Large intestine (tissue), 3 donors: ENCODE results near the gene DPP10. TPM values are rescaled to one million over a fixed set of nuclear protein-coding genes. Genes with fewer than 3 reads are reported as not detected.

Source experiments
- DNase-seq, 2 donors: peaks; one replicate each; pipeline versions ENCODE4 v3.0.0 to v3.0.0-alpha.2; 2013
- H3K27ac ChIP-seq: one replicate; pipeline ENCODE4 v1.5.1; 2013; ENCODE audit warnings: low read length
- H3K27me3 ChIP-seq: 2 replicates; pipeline ENCODE4 v1.6.1; 2013; ENCODE audit warnings: low read length; ENCODE audit not compliant: control insufficient read depth, insufficient read depth
- H3K36me3 ChIP-seq: 2 replicates; pipeline ENCODE4 v1.6.1; 2013; ENCODE audit warnings: low read length; ENCODE audit not compliant: control insufficient read depth, insufficient read depth
- H3K4me1 ChIP-seq: one replicate; pipeline ENCODE4 v1.6.1; 2013; ENCODE audit warnings: low read length; ENCODE audit not compliant: control insufficient read depth, insufficient read depth
- H3K4me3 ChIP-seq: one replicate; pipeline ENCODE4 v1.5.1; 2013; ENCODE audit warnings: low read length
- H3K9me3 ChIP-seq: one replicate; pipeline ENCODE4 v1.6.1; 2013; ENCODE audit warnings: mild to moderate bottlenecking, low read depth, low read length, moderate library complexity; ENCODE audit not compliant: control insufficient read depth
- WGBS: methylation state at CpG from one replicate; pipeline ENCODE4 v1.1.5; 2013; ENCODE audit warnings: low lambda C conversion rate; ENCODE audit not compliant: insufficient coverage; 5-methylcytosine and 5-hydroxymethylcytosine counted together
- polyA plus RNA-seq: library from polyadenylated mRNA; unstranded; fragments of 120-200 nt; gene quantifications from one replicate; pipeline ENCODE4 v1.2.1, GENCODE V29; 2013

Gene DPP10
- polyA plus RNA-seq, 1 donor: 17.3 TPM

DNA sequence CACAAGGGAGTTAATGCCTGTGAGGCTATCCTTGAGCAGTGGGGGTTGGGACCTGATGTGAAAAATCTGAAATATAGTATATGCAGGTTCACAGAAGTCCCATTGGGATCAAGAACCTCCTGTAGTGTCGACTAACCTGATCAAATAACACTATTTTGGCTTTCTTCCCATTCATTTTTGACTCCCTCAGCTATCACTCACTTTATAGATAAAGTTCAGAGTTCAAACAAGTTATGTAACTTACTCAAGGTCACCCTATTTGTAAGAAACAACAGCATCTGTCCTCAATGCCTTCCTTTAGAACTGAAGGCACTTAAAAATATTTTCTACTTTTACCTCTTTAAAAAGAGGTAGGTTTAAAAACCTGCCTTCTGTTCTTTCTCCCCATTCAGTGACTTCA lies 341.6 kb downstream of the DPP10 start:
- Histone ChIP-seq H3K27ac (no peak overlapping the region), H3K4me3 (no peak overlapping the region), H3K9me3 (no peaks in the 10 kb centered on the region), H3K4me1 (no peaks in the 10 kb centered on the region), H3K36me3 (no peaks in the 10 kb centered on the region), H3K27me3 (no peaks in the 10 kb centered on the region)
- DNase-seq: no peak
- WGBS: no CpG with 5 or more reads among the region's 1 CpG

DNA sequence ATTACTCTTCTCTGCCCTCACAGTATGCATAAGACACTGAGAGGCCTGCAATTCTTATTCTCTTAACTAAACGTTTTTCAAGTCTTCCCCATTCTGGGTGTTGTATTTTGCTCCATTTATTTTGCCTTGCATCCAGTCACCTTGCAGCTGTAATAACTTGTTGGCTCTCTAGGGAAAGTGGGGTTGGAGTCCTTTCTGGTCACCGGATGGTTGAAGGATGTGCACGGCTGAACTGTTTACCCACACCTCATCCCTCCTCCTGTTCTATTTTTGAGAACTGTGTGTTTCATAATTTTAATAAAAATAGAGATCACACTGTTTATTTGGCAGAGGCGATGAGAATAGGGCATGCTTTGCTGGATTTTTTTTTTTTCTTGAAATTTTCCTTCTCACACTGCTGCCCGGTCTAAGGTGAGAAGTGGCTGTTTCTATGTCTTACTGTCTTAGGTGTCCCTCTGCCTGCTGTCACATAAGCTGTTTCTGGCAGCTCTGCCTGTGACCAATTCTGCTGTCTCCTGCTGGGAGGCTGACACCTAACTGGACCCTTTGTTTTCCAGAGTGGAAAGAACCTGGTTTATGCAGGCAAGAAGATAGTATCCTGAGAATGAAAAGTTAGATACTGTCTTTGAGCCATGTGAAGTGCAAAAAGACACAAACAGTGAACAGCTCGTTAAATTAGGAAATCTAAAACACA lies 342.6 kb downstream of the DPP10 start:
- DNase-seq: no peak
- H3K36me3 ChIP-seq: no peaks in the 10 kb centered on the region
- H3K27ac ChIP-seq: no peak overlapping the region
- no peaks in the 10 kb centered on the region for H3K4me1 ChIP-seq
- H3K27me3 ChIP-seq: no peaks in the 10 kb centered on the region
- WGBS: 62% methylated on average over 3 of the region's 6 CpGs
- H3K4me3 ChIP-seq: no peak overlapping the region
- H3K9me3 ChIP-seq: no peaks in the 10 kb centered on the region

DNA sequence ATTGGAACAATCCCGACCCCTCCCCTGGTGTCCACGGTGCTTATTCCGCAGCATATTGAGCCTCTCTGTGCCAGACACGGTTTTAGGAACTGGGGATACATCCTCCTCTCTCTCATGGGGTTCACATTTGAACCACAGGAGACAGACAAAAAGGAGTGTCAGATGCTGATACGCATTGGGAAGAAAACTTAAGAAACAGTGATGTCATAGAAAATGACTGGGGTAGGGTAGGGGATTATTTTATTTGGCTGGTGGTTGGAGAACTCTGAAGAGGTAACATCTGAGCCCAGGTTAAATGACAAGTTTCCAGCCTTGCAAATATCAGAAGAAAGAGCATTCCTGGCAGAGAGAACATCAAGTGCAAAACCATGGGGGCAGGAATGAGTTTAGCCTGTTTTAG lies 344.5 kb downstream of the DPP10 start:
- H3K27ac ChIP-seq: no peak overlapping the region
- 100% methylated on average over 1 of the region's 5 CpGs for WGBS
- H3K4me3 ChIP-seq: no peak overlapping the region
- H3K4me1 ChIP-seq: no peaks in the 10 kb centered on the region
- no peaks in the 10 kb centered on the region for H3K27me3 ChIP-seq
- H3K36me3 ChIP-seq: no peaks in the 10 kb centered on the region
- DNase-seq: no peak
- H3K9me3 ChIP-seq: no peaks in the 10 kb centered on the region

- Histone ChIP-seq H3K4me1 (no peaks in the 10 kb centered on the region), H3K36me3 (no peaks in the 10 kb centered on the region), H3K27me3 (no peaks in the 10 kb centered on the region), H3K4me3 (no peak overlapping the region), H3K27ac (no peak overlapping the region), H3K9me3 (no peaks in the 10 kb centered on the region)
- 83% methylated on average over 1 of the region's 3 CpGs for WGBS
- no peak for DNase-seq
These were observed 345.0 kb downstream of the DPP10 start for GRCh38 chr2:114787486-114787885.

DNA sequence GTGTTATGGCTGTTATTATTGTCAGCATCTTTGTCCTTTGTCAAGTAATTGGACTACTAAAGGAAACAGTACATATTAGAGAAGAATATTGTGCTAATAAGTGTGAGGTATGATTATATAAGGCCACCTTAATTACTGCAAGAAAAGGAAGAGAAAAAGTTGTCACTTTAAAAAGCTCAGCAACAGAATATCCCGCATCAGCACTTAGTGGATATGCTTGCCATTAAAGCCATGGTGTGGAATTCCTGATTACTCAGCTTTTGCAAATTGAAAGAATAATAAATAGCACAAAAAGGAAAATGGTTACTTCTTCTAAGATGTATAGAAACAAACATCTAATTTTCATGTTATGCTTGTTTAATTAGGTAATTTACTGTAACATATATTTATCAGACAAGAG lies 347.5 kb downstream of the DPP10 start:
- H3K4me3 ChIP-seq: no peak overlapping the region
- no peak overlapping the region for H3K27ac ChIP-seq
- no peaks in the 10 kb centered on the region for H3K9me3 ChIP-seq
- 100% methylated on average over 1 of the region's 1 CpG for WGBS
- no peaks in the 10 kb centered on the region for H3K36me3 ChIP-seq
- no peaks in the 10 kb centered on the region for H3K27me3 ChIP-seq
- DNase-seq: no peak
- H3K4me1 ChIP-seq: no peaks in the 10 kb centered on the region

DNA sequence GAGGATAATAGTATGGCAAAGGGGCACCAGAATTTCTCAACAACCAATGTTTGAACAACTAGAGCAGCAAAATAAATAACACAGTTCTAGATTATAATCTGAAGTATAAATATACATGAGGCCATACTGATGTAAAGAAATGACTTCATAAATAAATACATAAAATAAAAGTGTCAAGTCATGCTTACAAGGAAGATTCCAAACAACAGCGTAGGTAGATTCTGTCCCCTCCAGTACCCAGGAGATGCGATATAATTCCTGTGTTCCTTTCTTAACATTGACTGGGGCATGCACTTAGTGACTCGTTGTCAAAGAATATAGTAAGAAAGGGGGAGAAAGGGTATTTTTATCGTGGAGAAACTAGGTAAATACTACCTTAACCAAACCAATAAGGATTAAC lies 355.1 kb downstream of the DPP10 start:
- H3K9me3 ChIP-seq: no peaks in the 10 kb centered on the region
- DNase-seq: no peak
- H3K4me1 ChIP-seq: no peaks in the 10 kb centered on the region
- no CpG with 5 or more reads among the region's 4 CpGs for WGBS
- H3K4me3 ChIP-seq: no peak overlapping the region
- no peaks in the 10 kb centered on the region for H3K36me3 ChIP-seq
- no peak overlapping the region for H3K27ac ChIP-seq
- no peaks in the 10 kb centered on the region for H3K27me3 ChIP-seq

DNA sequence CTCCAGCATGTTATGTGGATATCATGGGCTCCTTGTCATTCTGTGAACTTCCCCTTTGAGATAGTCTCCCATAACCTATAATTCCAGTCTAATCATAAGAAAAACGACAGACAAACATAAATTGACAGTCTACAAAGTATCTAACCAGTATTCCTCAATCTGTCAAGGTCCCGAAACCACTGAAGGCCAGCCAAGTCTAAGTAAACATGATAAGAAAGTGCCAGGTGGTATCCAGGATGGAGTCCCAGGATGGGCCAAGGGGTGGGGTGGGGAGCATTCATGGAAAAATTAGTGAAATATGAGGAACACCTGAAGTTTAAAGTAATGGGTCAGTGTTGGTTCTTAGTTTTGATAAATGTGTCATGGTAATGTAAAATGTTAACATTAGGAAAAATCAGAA lies 355.5 kb downstream of the DPP10 start:
- no CpG with 5 or more reads among the region's 2 CpGs for WGBS
- no peak overlapping the region for H3K27ac ChIP-seq
- DNase-seq: no peak
- no peaks in the 10 kb centered on the region for H3K4me1 ChIP-seq
- H3K36me3 ChIP-seq: no peaks in the 10 kb centered on the region
- H3K9me3 ChIP-seq: no peaks in the 10 kb centered on the region
- H3K27me3 ChIP-seq: no peaks in the 10 kb centered on the region
- H3K4me3 ChIP-seq: no peak overlapping the region

DNA sequence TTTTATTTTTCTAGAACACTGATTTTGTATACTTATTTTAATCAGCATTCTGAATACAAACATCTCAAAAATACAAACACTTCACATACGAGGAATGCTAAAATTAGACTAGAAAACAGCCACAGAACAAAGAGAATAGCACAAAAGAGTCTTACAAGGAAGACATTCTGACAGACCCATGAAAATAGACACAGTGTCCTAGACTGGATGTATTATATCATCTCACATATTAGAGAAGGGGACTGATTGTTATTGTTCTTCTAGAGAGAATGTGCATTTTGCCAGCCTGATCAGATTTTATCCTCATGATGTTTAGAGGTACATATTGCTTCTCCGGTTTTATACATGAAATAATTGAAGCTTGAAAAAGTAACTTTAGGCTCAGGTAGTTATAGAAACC lies 357.9 kb downstream of the DPP10 start:
- no peaks in the 10 kb centered on the region for H3K36me3 ChIP-seq
- 60% methylated on average over 1 of the region's 2 CpGs for WGBS
- H3K27me3 ChIP-seq: no peaks in the 10 kb centered on the region
- no peaks in the 10 kb centered on the region for H3K4me1 ChIP-seq
- DNase-seq: no peak
- no peak overlapping the region for H3K4me3 ChIP-seq
- H3K27ac ChIP-seq: no peak overlapping the region
- no peaks in the 10 kb centered on the region for H3K9me3 ChIP-seq

- WGBS: no CpG with 5 or more reads among the region's 3 CpGs
- H3K4me1 ChIP-seq: no peaks in the 10 kb centered on the region
- no peak overlapping the region for H3K27ac ChIP-seq
- H3K9me3 ChIP-seq: no peaks in the 10 kb centered on the region
- H3K27me3 ChIP-seq: no peaks in the 10 kb centered on the region
- no peaks in the 10 kb centered on the region for H3K36me3 ChIP-seq
- H3K4me3 ChIP-seq: no peak overlapping the region
- no peak for DNase-seq
These were observed 362.8 kb downstream of the DPP10 start for GRCh38 chr2:114805195-114805594.

GRCh38 chr2:114810092-114810491 lies 367.7 kb downstream of the DPP10 start:
- Histone ChIP-seq H3K4me1 (no peaks in the 10 kb centered on the region), H3K4me3 (no peak overlapping the region), H3K27me3 (no peaks in the 10 kb centered on the region), H3K9me3 (no peaks in the 10 kb centered on the region), H3K36me3 (no peaks in the 10 kb centered on the region), H3K27ac (no peak overlapping the region)
- no peak for DNase-seq
- 95% methylated on average over 2 of the region's 5 CpGs for WGBS

- no CpG with 5 or more reads among the region's 5 CpGs for WGBS
These were observed 369.8 kb downstream of the DPP10 start for GRCh38 chr2:114812261-114812660.

More at GRCh38 chr2:114812261-114812660, 369.8 kb downstream of the DPP10 start:
- no peak for DNase-seq
- Histone ChIP-seq H3K4me3 (no peak overlapping the region), H3K27ac (no peak overlapping the region), H3K4me1 (no peaks in the 10 kb centered on the region), H3K36me3 (no peaks in the 10 kb centered on the region), H3K9me3 (no peaks in the 10 kb centered on the region), H3K27me3 (no peaks in the 10 kb centered on the region)
